OCI-LY3 (cell line): ENCODE results near the gene RNF220.

Experiments used
- EZH2phosphoT487 ChIP-seq: fragments of 200-600 bp; shearing (Covaris generic); IDR thresholded peaks from 2 replicates; pipeline ENCODE4 v1.6.1; 2018; ENCODE audit warnings: antibody characterized with exemption, mixed run types, low read depth
- TF ChIP-seq, protein P1 (sequence below): fragments of 200-600, 300-600 bp; sonication (generic); IDR thresholded peaks from 2 replicates; pipeline ENCODE4 v1.5.1; 2014; ENCODE audit warnings: antibody characterized with exemption, low read length, low read depth

DNA sequence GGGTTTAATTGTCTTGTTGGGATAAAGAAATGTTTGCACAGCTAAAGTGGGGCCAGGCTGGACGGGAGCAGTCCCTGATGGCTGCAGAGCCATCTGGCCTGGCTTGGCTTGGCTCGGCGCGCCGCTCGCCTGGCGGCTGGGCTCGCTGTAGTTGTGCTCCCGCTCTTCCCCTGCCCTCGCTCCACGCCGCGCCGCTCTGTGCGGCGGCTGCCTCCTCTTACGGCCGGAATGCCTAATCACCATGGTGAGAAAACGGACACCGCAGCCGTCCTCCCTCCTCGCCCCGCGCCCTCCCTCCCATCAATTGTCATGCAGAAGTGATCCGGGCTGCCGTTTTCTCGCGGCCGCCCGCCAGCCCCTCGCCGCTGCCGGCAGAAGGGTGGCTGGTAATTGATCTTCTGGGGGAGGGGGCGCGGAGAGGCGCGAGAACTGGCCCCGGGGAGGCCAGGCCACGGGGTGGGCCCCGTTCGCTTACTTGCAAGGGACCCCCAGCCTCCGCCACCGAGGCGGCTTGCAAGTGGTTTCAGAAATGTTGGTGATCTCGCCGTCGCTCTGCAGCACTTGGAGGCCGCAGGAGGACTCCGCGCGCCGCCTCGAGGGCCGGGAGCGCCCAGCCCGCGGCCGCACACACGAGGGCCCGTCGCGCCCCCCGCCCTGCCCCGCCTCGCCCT is 12.4 kb downstream of the RNF220 start:
- TF ChIP-seq, protein P1, sequence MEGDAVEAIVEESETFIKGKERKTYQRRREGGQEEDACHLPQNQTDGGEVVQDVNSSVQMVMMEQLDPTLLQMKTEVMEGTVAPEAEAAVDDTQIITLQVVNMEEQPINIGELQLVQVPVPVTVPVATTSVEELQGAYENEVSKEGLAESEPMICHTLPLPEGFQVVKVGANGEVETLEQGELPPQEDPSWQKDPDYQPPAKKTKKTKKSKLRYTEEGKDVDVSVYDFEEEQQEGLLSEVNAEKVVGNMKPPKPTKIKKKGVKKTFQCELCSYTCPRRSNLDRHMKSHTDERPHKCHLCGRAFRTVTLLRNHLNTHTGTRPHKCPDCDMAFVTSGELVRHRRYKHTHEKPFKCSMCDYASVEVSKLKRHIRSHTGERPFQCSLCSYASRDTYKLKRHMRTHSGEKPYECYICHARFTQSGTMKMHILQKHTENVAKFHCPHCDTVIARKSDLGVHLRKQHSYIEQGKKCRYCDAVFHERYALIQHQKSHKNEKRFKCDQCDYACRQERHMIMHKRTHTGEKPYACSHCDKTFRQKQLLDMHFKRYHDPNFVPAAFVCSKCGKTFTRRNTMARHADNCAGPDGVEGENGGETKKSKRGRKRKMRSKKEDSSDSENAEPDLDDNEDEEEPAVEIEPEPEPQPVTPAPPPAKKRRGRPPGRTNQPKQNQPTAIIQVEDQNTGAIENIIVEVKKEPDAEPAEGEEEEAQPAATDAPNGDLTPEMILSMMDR = no peak
- TF ChIP-seq EZH2phosphoT487 = no peak
